MM.1S (cell line): Measurements from ENCODE around the gene EVL.

ENCODE experiments used
- DNase-seq: peaks from one replicate; pipeline ENCODE4 v3.0.0-alpha.2; 2015
- H2AFZ ChIP-seq: fragments of 300-600 bp; sonication (generic); 2 replicates; pipeline ENCODE4 v1.6.0; 2016; ENCODE audit warnings: antibody characterized with exemption, low read length
- H3F3A ChIP-seq: fragments of 300-600 bp; sonication (generic); 2 replicates; pipeline ENCODE4 v1.6.1; 2016; ENCODE audit warnings: mild to moderate bottlenecking, antibody characterized with exemption, low read length, moderate library complexity, mixed read lengths; ENCODE audit not compliant: insufficient read depth
- H3K27ac ChIP-seq: fragments of 300-600 bp; sonication (generic); 2 replicates; pipeline ENCODE4 v1.5.1; 2016; ENCODE audit warnings: mild to moderate bottlenecking, low read length
- H3K27me3 ChIP-seq: fragments of 300-600 bp; sonication (generic); replicated peaks from 2 replicates; pipeline ENCODE4 v1.6.0; 2016; ENCODE audit warnings: low read length; ENCODE audit not compliant: insufficient read depth
- H3K36me3 ChIP-seq: fragments of 300-600 bp; sonication (generic); replicated peaks from 2 replicates; pipeline ENCODE4 v1.6.1; 2016; ENCODE audit warnings: mild to moderate bottlenecking, low read length, mixed read lengths; ENCODE audit not compliant: insufficient read depth
- H3K4me1 ChIP-seq: fragments of 300-600 bp; sonication (generic); 2 replicates; pipeline ENCODE4 v1.6.1; 2016; ENCODE audit warnings: low read length, mixed read lengths
- H3K4me2 ChIP-seq: fragments of 300-600 bp; sonication (generic); 2 replicates; pipeline ENCODE4 v1.6.0; 2016; ENCODE audit warnings: low read depth, low read length
- H3K4me3 ChIP-seq: fragments of 300-600 bp; sonication (generic); 2 replicates; pipeline ENCODE4 v1.5.1; 2016; ENCODE audit warnings: low read length, mixed read lengths
- H3K79me2 ChIP-seq: fragments of 300-600 bp; sonication (generic); 2 replicates; pipeline ENCODE4 v1.6.1; 2016; ENCODE audit warnings: mixed run types, low read length, mixed read lengths
- H3K9ac ChIP-seq: fragments of 300-600 bp; sonication (generic); 2 replicates; pipeline ENCODE4 v1.6.1; 2016; ENCODE audit warnings: low read length, mixed read lengths
- H3K9me2 ChIP-seq: fragments of 300-600 bp; sonication (generic); replicated peaks from 2 replicates; pipeline ENCODE4 v1.6.1; 2016; ENCODE audit warnings: mild to moderate bottlenecking, low read length, mixed read lengths; ENCODE audit not compliant: insufficient read depth
- H3K9me3 ChIP-seq: fragments of 300-600 bp; sonication (generic); replicated peaks from 2 replicates; pipeline ENCODE4 v1.6.1; 2016; ENCODE audit warnings: mild to moderate bottlenecking, low read length, mixed read lengths; ENCODE audit not compliant: insufficient read depth
- H4K20me1 ChIP-seq: fragments of 300-600 bp; sonication (generic); 2 replicates; pipeline ENCODE4 v1.6.1; 2016; ENCODE audit warnings: mild to moderate bottlenecking, low read length, moderate library complexity, mixed read lengths; ENCODE audit not compliant: insufficient read depth
- EZH2 ChIP-seq: fragments of 300-600 bp; sonication (generic); optimal IDR thresholded peaks from 2 replicates; pipeline ENCODE3; 2017; ENCODE audit warnings: low read depth, mild to moderate bottlenecking, antibody characterized with exemption, low read length, mixed read lengths
- EZH2phosphoT487 ChIP-seq: fragments of 300-600 bp; sonication (generic); IDR thresholded peaks from 2 replicates; pipeline ENCODE4 v1.6.1; 2018; ENCODE audit warnings: antibody characterized with exemption, low read length
- TF ChIP-seq, protein P1 (sequence below): fragments of 300-600 bp; sonication (generic); IDR thresholded peaks from 2 replicates; pipeline ENCODE4 v1.5.1; 2016; ENCODE audit warnings: antibody characterized with exemption, low read length, mixed read lengths

Gene EVL

DNA sequence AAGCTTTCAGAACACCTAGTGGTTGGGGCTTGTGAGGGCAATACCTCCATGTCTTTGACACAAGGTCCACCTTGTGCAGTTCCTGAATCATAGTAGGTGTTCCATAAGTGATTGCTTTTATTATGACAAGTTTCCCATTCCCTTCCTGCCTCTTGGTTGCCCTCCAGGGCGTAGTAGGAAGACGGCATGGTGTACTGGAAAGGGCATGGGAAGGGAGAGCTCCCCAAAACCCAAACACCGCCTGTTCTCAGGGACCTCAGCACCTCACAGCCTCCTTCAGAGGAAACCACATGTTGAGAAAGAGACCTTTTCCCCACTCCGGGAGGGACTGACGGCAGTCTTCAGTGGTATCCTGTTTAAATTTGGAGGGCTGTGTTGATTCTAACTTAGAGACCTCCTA, 21.1 kb downstream of the EVL start:
- TF ChIP-seq EZH2 = no peak
- TF ChIP-seq EZH2phosphoT487 = no peak
- TF ChIP-seq, protein P1, sequence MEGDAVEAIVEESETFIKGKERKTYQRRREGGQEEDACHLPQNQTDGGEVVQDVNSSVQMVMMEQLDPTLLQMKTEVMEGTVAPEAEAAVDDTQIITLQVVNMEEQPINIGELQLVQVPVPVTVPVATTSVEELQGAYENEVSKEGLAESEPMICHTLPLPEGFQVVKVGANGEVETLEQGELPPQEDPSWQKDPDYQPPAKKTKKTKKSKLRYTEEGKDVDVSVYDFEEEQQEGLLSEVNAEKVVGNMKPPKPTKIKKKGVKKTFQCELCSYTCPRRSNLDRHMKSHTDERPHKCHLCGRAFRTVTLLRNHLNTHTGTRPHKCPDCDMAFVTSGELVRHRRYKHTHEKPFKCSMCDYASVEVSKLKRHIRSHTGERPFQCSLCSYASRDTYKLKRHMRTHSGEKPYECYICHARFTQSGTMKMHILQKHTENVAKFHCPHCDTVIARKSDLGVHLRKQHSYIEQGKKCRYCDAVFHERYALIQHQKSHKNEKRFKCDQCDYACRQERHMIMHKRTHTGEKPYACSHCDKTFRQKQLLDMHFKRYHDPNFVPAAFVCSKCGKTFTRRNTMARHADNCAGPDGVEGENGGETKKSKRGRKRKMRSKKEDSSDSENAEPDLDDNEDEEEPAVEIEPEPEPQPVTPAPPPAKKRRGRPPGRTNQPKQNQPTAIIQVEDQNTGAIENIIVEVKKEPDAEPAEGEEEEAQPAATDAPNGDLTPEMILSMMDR = no peak
- Histone ChIP-seq H2AFZ (no peak overlapping the region), H3K36me3 (no peaks in the 10 kb centered on the region), H3F3A (no peaks in the 10 kb centered on the region), H3K4me3 (no peak overlapping the region), H3K9ac (no peak overlapping the region), H4K20me1 (no peaks in the 10 kb centered on the region), H3K9me3 (no peaks in the 10 kb centered on the region), H3K4me1 (no peaks in the 10 kb centered on the region), H3K4me2 (no peak overlapping the region), H3K27me3 (no peaks in the 10 kb centered on the region), H3K9me2 (no peaks in the 10 kb centered on the region), H3K79me2 (no peaks in the 10 kb centered on the region), H3K27ac (no peak overlapping the region)
- no peak for DNase-seq

GRCh38 chr14:100088226-100088625, 23.0 kb downstream of the EVL start:
- no peaks in the 10 kb centered on the region for H4K20me1 ChIP-seq
- H3K27ac ChIP-seq = no peak overlapping the region
- H3K27me3 ChIP-seq = no peaks in the 10 kb centered on the region
- DNase-seq = no peak
- no peaks in the 10 kb centered on the region for H3K9me2 ChIP-seq
- H3K4me2 ChIP-seq = no peak overlapping the region
- H3K9me3 ChIP-seq = no peaks in the 10 kb centered on the region
- H3K4me1 ChIP-seq = no peaks in the 10 kb centered on the region
- H3K9ac ChIP-seq = no peak overlapping the region
- H3K4me3 ChIP-seq = no peak overlapping the region
- no peaks in the 10 kb centered on the region for H3K36me3 ChIP-seq
- no peak overlapping the region for H2AFZ ChIP-seq
- no peak for TF ChIP-seq EZH2
- TF ChIP-seq, protein P1 = no peak
- TF ChIP-seq EZH2phosphoT487 = no peak
- no peaks in the 10 kb centered on the region for H3K79me2 ChIP-seq
- no peaks in the 10 kb centered on the region for H3F3A ChIP-seq

DNA sequence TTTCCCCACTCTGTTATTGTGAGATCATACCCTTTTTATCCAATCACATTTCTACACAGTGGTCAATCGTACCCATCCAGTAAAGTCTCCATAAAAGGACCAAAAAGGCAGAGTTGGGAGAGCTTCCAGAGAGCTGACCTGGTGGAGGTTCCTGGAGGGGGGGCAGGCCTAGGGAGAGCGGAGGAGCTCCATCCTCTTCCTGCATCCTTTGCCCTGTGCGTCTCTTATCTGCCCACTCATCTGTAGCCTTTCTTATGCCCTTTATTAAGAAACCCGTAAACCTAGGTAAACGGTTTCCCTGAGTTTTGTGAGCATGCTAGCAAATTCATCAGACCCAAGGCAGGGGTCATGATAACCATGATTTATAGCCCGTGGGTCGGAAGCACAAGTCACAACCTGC, 26.2 kb downstream of the EVL start:
- TF ChIP-seq EZH2 (no peak), EZH2phosphoT487 (no peak)
- TF ChIP-seq, protein P1 = no peak
- no peaks in the 10 kb centered on the region for H3F3A ChIP-seq
- H3K36me3 ChIP-seq = no peaks in the 10 kb centered on the region
- no peaks in the 10 kb centered on the region for H3K9me3 ChIP-seq
- no peak overlapping the region for H3K27ac ChIP-seq
- H4K20me1 ChIP-seq = no peaks in the 10 kb centered on the region
- DNase-seq = no peak
- no peak overlapping the region for H2AFZ ChIP-seq
- no peaks in the 10 kb centered on the region for H3K27me3 ChIP-seq
- H3K4me1 ChIP-seq = no peaks in the 10 kb centered on the region
- H3K79me2 ChIP-seq = no peaks in the 10 kb centered on the region
- H3K9me2 ChIP-seq = no peaks in the 10 kb centered on the region
- no peak overlapping the region for H3K4me3 ChIP-seq
- H3K4me2 ChIP-seq = no peak overlapping the region
- H3K9ac ChIP-seq = no peak overlapping the region

- H3K9me2 ChIP-seq = no peaks in the 10 kb centered on the region
- H3K9ac ChIP-seq = no peak overlapping the region
- H2AFZ ChIP-seq = no peak overlapping the region
- no peak overlapping the region for H3K4me2 ChIP-seq
- H3K36me3 ChIP-seq = no peaks in the 10 kb centered on the region
- TF ChIP-seq, protein P1 = no peak
- TF ChIP-seq EZH2phosphoT487 (no peak), EZH2 (no peak)
- H3K9me3 ChIP-seq = no peaks in the 10 kb centered on the region
- H3F3A ChIP-seq = no peaks in the 10 kb centered on the region
- DNase-seq = no peak
- no peaks in the 10 kb centered on the region for H4K20me1 ChIP-seq
- no peaks in the 10 kb centered on the region for H3K27me3 ChIP-seq
- H3K27ac ChIP-seq = no peak overlapping the region
- no peaks in the 10 kb centered on the region for H3K4me1 ChIP-seq
- no peak overlapping the region for H3K4me3 ChIP-seq
- no peaks in the 10 kb centered on the region for H3K79me2 ChIP-seq
Observed at GRCh38 chr14:100092832-100093231, 27.6 kb downstream of the EVL start.
